HG03135 (cell line): ENCODE results near the gene TPCN1.
A peak's percentile ranks its signal among the peaks of the same experiment; 100 is the strongest.
"Not testable (repeated sequence)": the region's sequence is repeated elsewhere in the genome, so short reads cannot be mapped to it uniquely, and the experiment has no call there.

ENCODE experiments used
- ATAC-seq: cut with Tn5 transposase; IDR thresholded peaks from one replicate; pipeline ENCODE4 v1.9.1; 2021; ENCODE audit warnings: mild to moderate bottlenecking, moderate library complexity; ENCODE audit not compliant: unreplicated experiment

The TPCN1 gene

DNA sequence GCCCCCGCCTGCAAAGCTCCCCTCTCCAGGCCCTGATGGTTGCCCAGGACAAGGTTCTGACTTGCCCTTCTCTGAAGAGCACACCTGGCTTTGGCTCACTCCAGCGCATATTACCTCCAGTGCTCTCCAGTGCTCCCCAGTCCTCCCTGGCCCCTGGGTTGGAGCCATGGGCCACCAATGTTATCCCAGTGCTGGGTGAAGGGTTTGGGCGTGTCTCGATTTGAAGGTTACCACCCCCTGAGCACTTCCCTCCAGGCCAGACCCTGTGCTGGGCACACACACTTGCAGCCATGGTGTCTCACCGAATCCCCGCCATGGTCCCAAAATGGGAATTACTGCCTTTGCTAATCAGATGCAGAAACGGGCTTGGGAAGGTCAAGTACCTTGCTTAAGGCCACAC, 24.7 kb upstream of the TPCN1 start:
- ATAC-seq, result no peak

DNA sequence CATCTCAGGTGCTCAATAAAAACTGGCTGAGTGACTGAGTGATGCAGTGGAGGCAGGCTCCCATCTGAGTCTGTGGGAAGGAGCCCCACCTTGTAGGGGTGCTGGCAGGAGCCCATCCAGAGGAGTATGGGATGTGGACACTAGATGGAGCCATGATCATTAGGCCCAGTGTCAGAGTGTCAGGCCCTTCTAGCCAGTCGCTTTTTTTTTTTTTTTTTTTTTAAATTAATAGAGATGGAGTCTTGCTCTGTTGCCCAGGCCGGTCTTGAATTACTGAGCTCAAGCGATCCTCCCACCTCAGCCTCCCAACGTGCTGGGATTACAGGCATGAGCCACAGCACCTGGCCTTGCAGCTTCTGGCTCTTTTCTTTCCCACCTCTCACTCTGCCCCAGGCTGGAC, 24.3 kb upstream of the TPCN1 start:
- peak; percentile 69 for ATAC-seq

DNA sequence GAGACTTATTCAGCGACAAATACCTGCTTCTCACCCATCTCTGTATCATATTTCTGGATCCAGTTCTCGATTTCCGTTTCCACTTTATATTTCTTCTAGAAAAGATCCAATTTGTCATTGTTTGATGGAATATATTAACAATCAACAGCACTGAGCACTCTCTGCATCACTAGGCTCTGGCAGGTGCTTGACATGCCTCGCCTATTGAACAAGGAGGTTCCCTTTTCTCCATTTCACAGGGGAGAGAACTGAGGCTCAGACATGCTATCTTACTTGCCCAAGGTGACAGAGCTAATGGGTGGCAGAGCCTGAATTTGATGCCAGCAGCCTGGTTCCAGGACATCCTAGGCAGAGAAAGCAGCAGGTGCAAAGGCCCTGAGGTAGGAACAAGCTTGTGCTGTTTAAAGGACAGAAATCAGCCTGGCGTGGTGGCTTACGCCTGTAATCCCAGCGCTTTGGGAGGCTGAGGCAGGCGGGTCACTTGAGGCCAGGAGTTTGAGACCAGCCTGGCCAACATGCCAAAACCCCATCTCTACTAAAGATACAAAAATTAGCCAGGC, 23.7 kb upstream of the TPCN1 start:
- ATAC-seq, result no peak

DNA sequence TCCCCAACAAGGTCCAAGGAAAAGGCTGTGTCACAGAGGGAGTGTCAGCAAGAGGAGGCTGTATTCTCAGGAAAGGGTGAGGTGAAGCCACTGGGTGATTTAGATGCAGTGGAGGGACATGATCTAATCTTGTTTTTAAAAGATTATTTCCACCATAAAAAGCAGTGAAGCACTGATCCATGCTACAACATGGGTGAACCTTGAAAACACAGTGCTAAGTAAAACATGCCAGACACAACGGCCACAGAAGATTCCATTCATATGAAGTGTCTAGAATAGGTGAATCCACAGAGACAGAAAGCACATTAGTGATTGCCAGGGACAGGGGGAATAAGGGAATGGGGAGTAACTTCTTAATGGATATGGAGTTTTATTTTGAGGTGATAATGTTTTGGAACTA, 23.0 kb upstream of the TPCN1 start:
- ATAC-seq, result no peak

GRCh38 chr12:113200021-113200797, 21.1 kb upstream of the TPCN1 start:
- ATAC-seq, result no peak

- ATAC-seq, result no peak
Measured at GRCh38 chr12:113201187-113202177, 19.8 kb upstream of the TPCN1 start.

DNA sequence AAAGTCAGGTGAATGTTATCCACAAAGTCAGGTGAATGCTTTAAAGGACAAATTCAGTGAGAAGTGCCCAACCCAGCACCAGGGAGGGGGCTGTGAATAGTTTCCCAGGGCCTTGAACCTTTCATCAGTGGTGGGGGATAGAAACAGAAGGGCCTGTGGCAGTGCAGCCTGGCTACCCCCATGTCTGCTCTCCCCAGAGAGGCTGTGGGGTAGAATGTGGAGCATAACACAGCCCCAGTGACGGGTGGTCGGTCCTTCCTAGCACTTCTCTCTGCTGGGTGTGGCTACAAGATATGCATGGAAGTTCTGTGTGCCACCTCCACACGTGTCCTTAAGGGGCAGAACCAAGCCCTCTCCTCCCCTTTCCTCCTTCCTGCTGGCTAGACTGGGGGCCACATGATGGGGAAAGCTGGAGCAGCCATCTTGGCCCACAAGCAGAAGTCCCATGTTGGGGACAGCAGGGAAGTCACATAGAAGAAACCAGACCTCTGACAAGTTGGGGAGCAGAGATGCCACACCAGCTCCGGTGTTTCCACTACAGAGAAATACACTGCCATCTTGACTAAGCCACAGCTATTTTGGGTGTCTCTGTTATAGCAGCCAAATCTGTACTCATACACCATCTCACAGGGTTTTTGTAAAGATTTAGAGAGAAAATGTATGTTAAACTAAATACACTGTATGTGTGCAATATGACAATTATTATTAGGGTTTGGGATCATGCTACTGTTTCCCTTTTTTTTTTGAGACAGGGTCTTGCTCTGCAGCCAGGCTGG, 18.8 kb upstream of the TPCN1 start:
- no peak for ATAC-seq

- no peak for ATAC-seq
Measured at GRCh38 chr12:113203852-113204760, 17.2 kb upstream of the TPCN1 start.

- no peak for ATAC-seq
Measured at GRCh38 chr12:113204804-113205203, 16.5 kb upstream of the TPCN1 start.

- not testable (repeated sequence) for ATAC-seq
Measured at GRCh38 chr12:113206802-113207201, 14.5 kb upstream of the TPCN1 start.

- ATAC-seq, result no peak
Measured at GRCh38 chr12:113207613-113208040, 13.6 kb upstream of the TPCN1 start.

- peak; percentile 72 for ATAC-seq
Measured at GRCh38 chr12:113208041-113208934, 13.0 kb upstream of the TPCN1 start.

DNA sequence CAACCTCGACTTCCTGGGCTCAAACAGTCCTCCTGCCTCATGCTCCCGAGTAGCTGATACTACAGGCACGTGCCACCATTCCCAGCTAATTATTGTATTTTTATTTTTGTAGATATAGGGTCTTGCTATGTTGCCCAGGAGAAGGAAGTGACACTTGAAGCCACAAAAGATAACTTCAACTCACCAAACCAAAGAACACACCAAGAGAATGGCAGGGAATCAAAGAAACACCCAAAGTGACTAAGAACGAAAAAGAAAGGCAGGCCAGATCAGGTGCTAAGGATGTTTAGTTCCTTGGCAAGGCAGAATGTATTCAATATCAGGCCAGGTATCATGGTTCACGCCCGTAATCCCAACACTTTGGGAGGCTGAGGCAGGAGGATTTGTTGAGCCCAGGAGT, 10.1 kb upstream of the TPCN1 start:
- ATAC-seq, result no peak

GRCh38 chr12:113214895-113215400, 6.3 kb upstream of the TPCN1 start:
- no peak for ATAC-seq

GRCh38 chr12:113216027-113216426, 5.2 kb upstream of the TPCN1 start:
- no peak for ATAC-seq

DNA sequence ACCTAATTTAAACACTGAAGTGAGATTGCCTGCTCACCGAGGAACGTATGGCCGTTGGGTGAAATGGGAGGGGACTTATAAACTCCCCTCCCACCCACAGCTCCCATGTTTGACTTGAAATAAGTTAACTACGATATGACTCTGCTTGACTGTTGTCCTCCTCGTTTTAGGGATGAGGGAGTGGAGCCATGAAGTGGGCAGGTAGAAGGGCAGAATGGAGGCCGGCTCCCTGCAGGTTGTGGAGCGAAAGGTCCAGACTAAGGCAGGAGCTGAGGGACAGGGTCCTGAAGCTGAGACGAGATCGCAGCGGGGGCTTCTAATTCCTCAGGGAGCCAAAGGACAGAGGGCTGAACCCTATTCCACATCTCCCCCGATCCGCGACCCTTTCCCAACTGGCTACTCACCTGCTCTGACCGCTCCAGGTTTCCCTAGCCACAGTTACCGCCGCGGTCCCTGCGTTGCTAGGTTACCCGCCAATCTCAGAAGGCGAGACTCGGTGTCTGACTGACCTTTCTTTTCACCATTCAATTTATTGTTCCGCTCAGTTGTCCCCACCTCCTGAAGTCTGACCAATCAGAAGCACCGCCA, 577 bp upstream of the TPCN1 start:
- ATAC-seq, result peak; percentile 0

DNA sequence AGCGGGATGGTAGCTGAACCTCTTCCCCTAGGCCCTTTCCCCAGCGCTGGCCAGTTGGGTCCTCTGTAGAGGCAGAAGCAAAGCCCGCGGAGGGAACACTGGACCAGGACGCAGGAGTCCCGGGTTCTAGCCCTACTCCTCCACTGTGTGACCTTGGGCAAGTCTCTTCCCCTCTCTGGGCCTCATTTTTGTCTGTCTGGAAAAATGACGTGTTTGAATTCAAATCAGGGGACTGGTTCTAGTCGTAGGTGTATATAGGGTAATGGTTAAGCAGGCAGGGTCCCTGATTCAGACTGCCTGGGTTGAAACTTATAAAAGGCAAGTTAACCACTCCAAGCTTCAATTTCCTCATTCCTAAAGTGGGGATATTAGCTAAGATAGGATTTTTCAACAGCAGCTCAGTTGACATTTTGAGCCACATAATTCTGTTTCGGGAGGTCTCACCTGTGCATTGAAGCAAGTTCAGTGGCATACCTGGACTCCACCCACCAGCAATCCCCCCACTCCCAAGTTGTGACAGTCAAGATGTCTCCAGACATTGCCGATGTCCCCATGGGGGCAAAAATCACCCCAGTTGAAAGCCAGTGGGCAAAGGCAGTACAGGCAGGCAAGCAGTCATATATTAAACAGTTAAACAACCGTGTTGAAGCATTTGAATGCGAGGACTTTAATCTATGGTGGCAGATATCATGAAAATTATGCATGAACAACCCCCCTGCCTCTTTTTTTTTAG, 899 bp downstream of the TPCN1 start:
- no peak for ATAC-seq
